WERI-Rb-1 (cell line): ENCODE measurements around the gene SETD2.

Experiments used
- DNase-seq: peaks from one replicate; pipeline ENCODE4 v3.0.0-alpha.2; 2020
- H3K27ac ChIP-seq: fragments of 250-450 bp; sonication (Bioruptor Pico); 2 replicates; pipeline ENCODE4 v1.5.1; 2020; ENCODE audit warnings: mild to moderate bottlenecking, moderate library complexity
- H3K27me3 ChIP-seq: fragments of 250-450 bp; sonication (Bioruptor Pico); 2 replicates; pipeline ENCODE4 v1.5.1; 2021; ENCODE audit warnings: mild to moderate bottlenecking, low read depth, moderate library complexity; ENCODE audit not compliant: insufficient read depth, severe bottlenecking
- H3K36me3 ChIP-seq: fragments of 250-450 bp; sonication (Bioruptor Pico); 2 replicates; pipeline ENCODE4 v1.5.1; 2020; ENCODE audit warnings: mild to moderate bottlenecking, moderate library complexity
- H3K4me3 ChIP-seq: 2 replicates; pipeline ENCODE4 v1.5.1; 2011; ENCODE audit warnings: low read depth, mild to moderate bottlenecking, control low read depth, low read length
- H3K9me3 ChIP-seq: fragments of 250-450 bp; sonication (Bioruptor Pico); 2 replicates; pipeline ENCODE4 v1.5.1; 2021; ENCODE audit warnings: mild to moderate bottlenecking, moderate library complexity; ENCODE audit not compliant: severe bottlenecking
- CTCF ChIP-seq: IDR thresholded peaks from 2 replicates; pipeline ENCODE4 v1.5.1; 2011; ENCODE audit warnings: low read depth, mild to moderate bottlenecking, control low read depth, inconsistent platforms, low read length

The SETD2 gene

GRCh38 chr3:47004369-47005211, 159.3 kb downstream of the SETD2 start:
- TF ChIP-seq CTCF, result no peak
- H3K9me3 ChIP-seq, result no peaks in the 10 kb centered on the region
- H3K36me3 ChIP-seq, result peaks cover 57% of the 10 kb centered on the region
- H3K4me3 ChIP-seq, result no peak overlapping the region
- no peaks in the 10 kb centered on the region for H3K27me3 ChIP-seq
- DNase-seq, result no peak
- H3K27ac ChIP-seq, result no peak overlapping the region

GRCh38 chr3:47003461-47004368, 160.2 kb downstream of the SETD2 start:
- Histone ChIP-seq H3K9me3 (no peaks in the 10 kb centered on the region), H3K4me3 (no peak overlapping the region), H3K27ac (no peak overlapping the region), H3K36me3 (peaks cover 66% of the 10 kb centered on the region), H3K27me3 (no peaks in the 10 kb centered on the region)
- no peak for TF ChIP-seq CTCF
- DNase-seq, result no peak

- H3K27me3 ChIP-seq, result no peaks in the 10 kb centered on the region
- no peak overlapping the region for H3K4me3 ChIP-seq
- TF ChIP-seq CTCF, result no peak
- no peak overlapping the region for H3K27ac ChIP-seq
- DNase-seq, result no peak
- H3K36me3 ChIP-seq, result peaks cover 72% of the 10 kb centered on the region
- no peaks in the 10 kb centered on the region for H3K9me3 ChIP-seq
Observed at GRCh38 chr3:47003056-47003410, 160.9 kb downstream of the SETD2 start.

GRCh38 chr3:47002171-47003055, 161.5 kb downstream of the SETD2 start:
- peaks cover 71% of the 10 kb centered on the region for H3K36me3 ChIP-seq
- no peak for DNase-seq
- H3K9me3 ChIP-seq, result no peaks in the 10 kb centered on the region
- no peaks in the 10 kb centered on the region for H3K27me3 ChIP-seq
- no peak overlapping the region for H3K27ac ChIP-seq
- peak; percentile 54 for TF ChIP-seq CTCF
- no peak overlapping the region for H3K4me3 ChIP-seq

GRCh38 chr3:47001731-47002170, 162.2 kb downstream of the SETD2 start:
- no peak for DNase-seq
- H3K27me3 ChIP-seq, result no peaks in the 10 kb centered on the region
- H3K4me3 ChIP-seq, result no peak overlapping the region
- TF ChIP-seq CTCF, result no peak
- H3K27ac ChIP-seq, result no peak overlapping the region
- no peaks in the 10 kb centered on the region for H3K9me3 ChIP-seq
- peaks cover 64% of the 10 kb centered on the region for H3K36me3 ChIP-seq
